ES-I3 (cell line): Measurements from ENCODE around the gene IQCF2.
"Not testable (repeated sequence)": the region's sequence is repeated elsewhere in the genome, so short reads cannot be mapped to it uniquely, and the experiment has no call there.

Source experiments
- H3K36me3 ChIP-seq: 2 replicates; pipeline ENCODE4 v1.6.1; 2013; ENCODE audit warnings: mild to moderate bottlenecking, low read length, control low read depth, moderate library complexity; ENCODE audit not compliant: insufficient read depth
- H3K4me1 ChIP-seq: 2 replicates; pipeline ENCODE4 v1.6.1; 2013; ENCODE audit warnings: mild to moderate bottlenecking, control low read depth, low read length; ENCODE audit not compliant: insufficient read depth
- H3K9ac ChIP-seq: 2 replicates; pipeline ENCODE4 v1.6.1; 2013; ENCODE audit warnings: low read depth, mild to moderate bottlenecking, low read length, moderate library complexity
- H3K9me3 ChIP-seq: 2 replicates; pipeline ENCODE4 v1.6.1; 2013; ENCODE audit warnings: mild to moderate bottlenecking, low read length, moderate library complexity; ENCODE audit not compliant: control insufficient read depth, insufficient read depth

IQCF2 gene

DNA sequence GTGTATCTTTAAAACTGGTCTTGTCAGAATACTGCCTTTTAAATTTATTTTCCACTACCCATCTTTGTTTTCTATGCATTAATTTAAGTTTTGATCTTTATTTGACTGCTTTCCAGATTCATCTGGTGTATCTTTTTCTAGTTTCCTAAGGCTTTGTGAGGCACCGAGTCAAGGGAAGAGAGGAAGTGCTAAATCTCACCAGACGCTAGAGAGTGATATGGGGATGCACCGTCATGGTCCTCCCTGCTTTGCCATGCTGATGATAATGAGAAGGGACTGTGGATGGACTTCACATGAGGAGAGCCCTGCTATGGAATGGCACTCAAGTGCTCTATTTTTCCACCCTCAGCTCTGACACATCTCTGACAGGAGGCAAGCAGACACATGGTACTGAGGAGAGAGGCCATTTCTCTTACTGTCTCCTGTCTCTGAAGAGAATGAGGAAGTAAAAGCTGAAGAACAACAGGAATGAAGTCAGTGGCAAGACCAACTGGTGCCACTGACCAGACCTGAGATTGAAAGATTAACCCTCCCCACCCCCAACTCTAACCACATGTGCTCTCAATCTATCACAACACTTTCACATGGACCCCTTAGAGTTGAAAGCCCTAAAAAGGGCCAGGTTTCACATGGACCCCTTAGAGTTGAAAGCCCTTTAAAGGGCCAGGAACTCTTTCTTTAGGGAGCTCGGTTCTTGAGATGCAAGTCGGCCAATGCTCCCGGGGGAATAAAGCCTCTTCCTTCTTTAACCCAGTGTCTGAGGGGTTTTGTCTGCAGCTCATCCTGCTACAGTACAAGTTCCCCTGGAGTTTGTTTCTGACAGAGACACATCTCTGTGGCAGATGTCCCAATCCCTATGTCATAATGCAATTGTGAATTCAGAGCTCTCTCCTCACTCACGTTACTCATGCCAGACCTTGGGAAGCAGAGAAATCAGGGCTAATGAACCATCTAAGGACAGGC is at the start of gene IQCF2:
IQCF2 (plus strand) TSS at position 913 of the 963 bp plus-strand sequence. CDS start 52 bp downstream, outside the sequence.
- Histone ChIP-seq H3K4me1 (no peaks in the 10 kb centered on the region), H3K9ac (no peak within 1 kb of the TSS), H3K9me3 (no peaks in the 10 kb centered on the region; the same call in none of the 2 replicates), H3K36me3 (no peaks in the 10 kb centered on the region; the same call in 1 of the 2 replicates)

DNA sequence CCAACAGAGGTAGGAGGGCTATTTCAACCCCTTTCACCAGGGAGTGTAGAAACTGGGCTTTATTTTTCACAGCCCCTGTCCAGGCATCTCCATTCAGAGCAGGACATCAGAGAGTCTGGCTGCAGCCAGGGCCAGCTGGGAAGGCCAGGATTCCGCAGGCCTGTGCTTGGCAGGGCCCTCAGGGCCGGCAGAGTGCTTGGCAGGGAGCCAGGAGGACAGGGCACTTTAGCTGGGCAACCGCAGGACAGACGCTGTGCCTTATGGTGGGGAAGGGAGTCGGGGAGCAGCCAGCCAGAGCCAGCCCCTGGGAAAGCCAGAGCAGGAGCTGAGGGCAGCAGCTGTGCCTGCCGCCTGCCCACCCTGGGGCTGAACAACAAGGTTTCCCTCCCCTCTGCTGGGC is 47.9 kb upstream of the IQCF2 start:
- no peaks in the 10 kb centered on the region for H3K36me3 ChIP-seq
- no peaks in the 10 kb centered on the region for H3K4me1 ChIP-seq
- no peak overlapping the region for H3K9ac ChIP-seq
- no peaks in the 10 kb centered on the region; the same call in 1 of the 2 replicates for H3K9me3 ChIP-seq

DNA sequence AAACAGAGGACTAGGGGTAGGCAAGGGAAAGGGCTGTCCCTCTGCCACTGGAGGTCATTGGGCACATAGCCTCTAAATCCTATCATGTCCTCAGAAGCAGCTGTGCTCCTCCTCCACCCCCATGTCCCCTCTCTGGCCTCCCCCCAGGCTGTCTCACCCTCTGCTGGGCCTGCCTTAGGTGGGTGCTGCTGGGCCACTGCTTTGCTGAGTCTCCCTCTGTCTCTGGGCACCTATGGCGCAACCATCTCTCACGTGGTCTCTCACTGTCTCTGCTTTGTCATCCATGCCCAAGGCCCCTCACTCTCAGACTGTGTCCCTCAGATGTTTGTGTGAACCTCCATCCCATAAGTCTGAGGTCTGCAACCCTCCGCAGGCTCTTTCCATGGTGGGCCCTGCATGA is 47.4 kb upstream of the IQCF2 start:
- Histone ChIP-seq H3K9me3 (no peaks in the 10 kb centered on the region; the same call in 1 of the 2 replicates), H3K9ac (no peak overlapping the region), H3K4me1 (no peaks in the 10 kb centered on the region), H3K36me3 (no peaks in the 10 kb centered on the region)

DNA sequence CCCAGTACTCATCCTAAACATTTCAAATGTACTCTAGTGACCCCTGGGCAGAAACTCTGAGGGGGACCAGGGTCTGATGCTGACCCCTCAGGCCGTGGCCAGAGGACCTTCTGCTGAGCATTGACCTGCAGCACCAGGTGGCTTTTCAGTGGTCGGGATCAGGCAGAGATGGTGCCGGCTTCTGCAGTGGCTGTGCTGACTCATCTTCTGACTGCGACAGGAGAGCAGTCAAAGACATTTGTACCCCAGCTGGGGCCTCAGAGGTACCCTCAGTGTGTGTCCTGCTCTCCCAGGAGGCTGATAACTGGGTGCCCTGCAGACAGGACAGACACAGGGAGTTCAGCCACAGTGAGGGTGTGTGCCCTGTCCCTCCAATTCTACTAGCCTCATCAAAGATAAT is 45.8 kb upstream of the IQCF2 start:
- Histone ChIP-seq H3K9me3 (no peaks in the 10 kb centered on the region; the same call in 1 of the 2 replicates), H3K36me3 (no peaks in the 10 kb centered on the region), H3K9ac (no peak overlapping the region), H3K4me1 (no peaks in the 10 kb centered on the region)

DNA sequence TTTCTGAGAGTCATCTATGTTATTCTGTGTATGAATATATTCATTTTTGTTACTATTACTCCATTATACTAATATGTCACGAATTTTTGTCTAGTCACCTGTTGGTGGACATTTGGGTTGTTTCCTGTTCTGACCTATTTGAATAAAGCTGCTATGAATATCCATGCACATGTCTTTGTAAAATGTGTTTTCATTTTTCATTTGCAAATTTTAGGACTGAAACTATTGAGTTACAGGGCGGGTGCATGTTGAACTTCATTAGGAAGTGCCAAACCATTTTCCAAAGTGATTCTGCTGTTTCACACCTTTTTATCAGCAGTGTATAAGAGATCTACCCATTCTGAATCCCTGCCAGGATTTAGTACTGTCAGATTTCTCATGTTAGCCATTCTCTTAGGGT is 44.7 kb upstream of the IQCF2 start:
- Histone ChIP-seq H3K36me3 (no peaks in the 10 kb centered on the region), H3K4me1 (no peaks in the 10 kb centered on the region), H3K9me3 (no peaks in the 10 kb centered on the region; the same call in 1 of the 2 replicates), H3K9ac (no peak overlapping the region)

DNA sequence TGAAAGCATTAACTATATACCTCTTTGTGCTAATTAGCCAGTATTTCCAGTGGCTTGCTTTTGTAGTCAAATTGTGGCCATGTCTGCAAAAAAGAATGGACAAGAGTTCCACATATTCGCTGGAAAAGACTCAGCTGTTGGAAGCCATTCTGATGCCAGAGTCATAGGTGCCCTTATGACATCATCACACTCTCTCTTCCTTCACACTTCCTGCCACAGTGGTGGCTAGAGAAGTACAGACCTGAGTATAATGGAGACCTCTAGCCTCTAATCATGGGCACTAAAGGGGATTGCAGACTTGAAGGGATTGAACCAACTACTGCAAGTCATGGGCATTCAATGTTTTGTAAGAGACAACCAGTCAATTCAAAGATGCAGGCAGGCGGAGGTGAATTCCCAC is 44.0 kb upstream of the IQCF2 start:
- no peaks in the 10 kb centered on the region for H3K4me1 ChIP-seq
- no peaks in the 10 kb centered on the region for H3K36me3 ChIP-seq
- no peak overlapping the region for H3K9ac ChIP-seq
- H3K9me3 ChIP-seq, result no peaks in the 10 kb centered on the region; the same call in 1 of the 2 replicates

DNA sequence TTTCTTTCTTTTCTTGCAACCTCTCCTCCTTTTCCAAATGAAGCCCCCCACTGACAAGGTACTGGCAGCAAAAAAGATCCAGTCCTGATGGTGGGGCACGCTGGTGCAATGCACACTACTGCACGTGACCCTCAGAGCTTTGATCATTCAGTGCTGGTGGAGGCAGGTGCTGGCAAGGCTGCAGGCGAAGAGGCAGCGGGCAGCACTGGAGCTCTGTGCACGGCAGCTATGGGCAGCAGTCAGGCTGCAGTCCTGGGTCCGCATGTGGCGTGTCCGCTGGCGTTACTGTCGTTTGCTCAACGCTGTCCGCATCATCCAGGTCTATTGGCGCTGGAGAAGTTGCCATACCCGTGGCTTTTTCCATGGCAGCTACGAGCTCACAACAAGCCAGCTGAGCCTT is 42.3 kb upstream of the IQCF2 start:
- Histone ChIP-seq H3K4me1 (no peaks in the 10 kb centered on the region), H3K9ac (no peak overlapping the region), H3K9me3 (no peaks in the 10 kb centered on the region), H3K36me3 (no peaks in the 10 kb centered on the region)

DNA sequence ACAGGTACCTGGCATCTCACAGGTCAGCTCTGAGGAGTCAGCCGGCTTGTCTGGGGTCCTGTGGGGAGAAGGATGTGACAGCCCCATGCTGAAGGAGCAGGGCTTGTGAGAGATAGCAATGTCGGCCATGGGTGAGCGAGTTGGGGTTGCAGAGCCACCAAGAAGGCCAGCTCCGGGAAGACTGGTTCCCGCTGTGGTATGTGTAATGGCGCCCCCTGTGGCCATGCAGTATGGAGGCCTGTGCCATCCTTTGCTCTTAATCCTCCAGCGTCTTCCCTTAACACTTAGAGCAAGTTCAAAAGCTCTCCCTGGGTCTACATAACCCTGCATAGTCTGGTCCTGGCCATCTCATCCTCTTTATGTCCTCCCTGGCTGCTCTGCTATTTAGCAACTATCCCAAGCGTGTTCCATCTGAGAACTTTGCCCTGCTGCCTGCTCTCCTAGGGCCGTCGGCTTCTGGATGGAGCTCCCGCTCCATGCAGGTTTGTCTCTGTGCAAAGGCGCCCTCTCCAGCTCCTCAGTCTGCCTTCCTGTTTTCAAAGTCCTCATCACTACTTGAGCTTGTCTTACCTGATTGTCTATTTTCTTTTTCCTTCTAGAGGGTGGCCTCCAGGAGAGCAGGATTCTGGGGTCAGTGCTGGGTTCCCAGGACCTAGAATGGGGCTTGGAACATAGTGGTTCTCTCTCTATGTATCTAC is 41.6 kb upstream of the IQCF2 start:
- H3K9me3 ChIP-seq, result no peaks in the 10 kb centered on the region
- no peaks in the 10 kb centered on the region for H3K36me3 ChIP-seq
- no peaks in the 10 kb centered on the region for H3K4me1 ChIP-seq
- no peak overlapping the region for H3K9ac ChIP-seq

DNA sequence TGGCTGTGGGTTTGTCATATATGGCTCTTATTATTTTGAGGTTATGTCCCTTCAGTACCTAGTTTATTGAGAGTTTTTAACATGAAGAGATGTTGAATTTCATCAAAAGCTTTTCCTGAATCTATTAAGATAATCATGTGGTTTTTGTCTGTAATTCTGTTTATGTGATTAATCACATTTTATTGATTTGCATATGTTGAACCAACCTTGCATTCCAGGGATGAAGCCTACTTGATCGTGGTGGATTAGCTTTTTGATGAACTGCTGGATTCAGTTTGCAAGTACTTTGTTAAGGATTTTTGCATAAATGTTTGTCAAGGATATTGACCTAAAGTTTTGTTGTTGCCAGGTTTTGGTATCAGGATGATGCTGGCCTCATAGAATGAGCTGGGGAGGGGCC is 33.1 kb upstream of the IQCF2 start:
- no peaks in the 10 kb centered on the region for H3K36me3 ChIP-seq
- no peaks in the 10 kb centered on the region for H3K4me1 ChIP-seq
- peaks cover 3% of the 10 kb centered on the region for H3K9me3 ChIP-seq
- H3K9ac ChIP-seq, result no peak overlapping the region

DNA sequence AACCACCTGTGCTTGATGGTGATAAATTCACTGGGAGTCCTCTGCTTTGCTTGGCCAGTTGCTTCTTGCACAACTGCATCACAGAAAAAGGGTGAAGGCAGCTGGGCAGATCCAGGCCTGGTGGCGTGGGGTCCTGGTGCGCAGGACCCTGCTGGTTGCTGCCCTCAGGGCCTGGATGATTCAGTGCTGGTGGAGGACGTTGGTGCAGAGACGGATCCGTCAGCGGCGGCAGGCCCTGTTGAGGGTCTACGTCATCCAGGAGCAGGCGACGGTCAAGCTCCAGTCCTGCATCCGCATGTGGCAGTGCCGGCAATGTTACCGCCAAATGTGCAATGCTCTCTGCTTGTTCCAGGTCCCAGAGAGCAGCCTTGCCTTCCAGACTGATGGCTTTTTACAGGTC is 31.1 kb upstream of the IQCF2 start:
- H3K9me3 ChIP-seq, result peaks cover 3% of the 10 kb centered on the region
- no peaks in the 10 kb centered on the region for H3K36me3 ChIP-seq
- no peaks in the 10 kb centered on the region for H3K4me1 ChIP-seq

DNA sequence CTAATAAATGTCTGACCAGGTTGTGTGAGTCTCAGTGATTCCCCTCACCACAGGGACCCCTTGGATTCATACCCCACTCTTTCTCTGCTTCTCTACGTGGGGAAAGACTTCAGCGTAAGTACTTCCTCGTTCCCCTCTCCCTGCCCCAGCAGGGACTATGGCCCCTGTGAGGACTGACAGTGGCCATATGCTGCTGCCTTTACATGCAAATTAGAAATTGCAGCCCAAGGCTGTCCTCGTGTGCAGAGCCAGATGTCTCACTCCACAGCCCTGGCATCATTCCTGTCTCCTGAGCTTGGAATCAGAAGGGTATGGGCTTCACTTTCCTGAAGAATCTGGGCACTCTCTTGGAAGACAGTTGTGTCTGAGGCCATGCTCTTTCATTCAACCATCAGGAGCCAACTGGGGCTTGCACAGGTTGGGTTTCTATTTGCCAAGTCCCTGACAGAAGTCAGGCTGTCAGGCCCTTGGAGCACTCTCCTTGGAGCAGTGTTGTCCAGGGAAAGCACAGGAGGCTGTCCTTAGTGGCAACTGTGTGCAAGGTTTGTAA is 30.5 kb upstream of the IQCF2 start:
- H3K4me1 ChIP-seq, result no peaks in the 10 kb centered on the region

More for the DNA sequence above, 31.1 kb upstream of the IQCF2 start:
- no peak overlapping the region for H3K9ac ChIP-seq

DNA sequence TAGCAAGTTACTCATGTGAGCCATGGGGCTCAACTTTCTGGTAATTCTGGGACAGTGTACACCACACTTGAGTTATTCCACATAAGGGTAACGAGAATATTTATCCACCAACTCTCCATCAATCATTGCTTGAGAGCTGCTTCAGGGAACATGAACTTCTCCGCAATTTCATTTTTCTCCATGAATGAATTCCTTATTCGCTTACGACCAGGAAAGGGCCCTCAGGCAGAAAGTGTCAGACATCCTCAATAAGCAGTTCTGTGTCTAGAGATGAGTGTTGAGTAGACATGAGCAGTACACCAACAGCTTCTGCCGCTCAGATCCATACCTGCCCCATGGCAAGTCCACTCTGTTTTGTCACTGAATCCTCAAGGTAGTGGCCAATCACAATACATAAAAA is 24.8 kb upstream of the IQCF2 start:
- Histone ChIP-seq H3K9me3 (no peaks in the 10 kb centered on the region), H3K4me1 (no peaks in the 10 kb centered on the region), H3K9ac (no peak overlapping the region), H3K36me3 (no peaks in the 10 kb centered on the region; the same call in 1 of the 2 replicates)

More for the DNA sequence above, 30.5 kb upstream of the IQCF2 start:
- H3K9ac ChIP-seq, result no peak overlapping the region
- no peaks in the 10 kb centered on the region for H3K36me3 ChIP-seq
- H3K9me3 ChIP-seq, result peaks cover 3% of the 10 kb centered on the region

DNA sequence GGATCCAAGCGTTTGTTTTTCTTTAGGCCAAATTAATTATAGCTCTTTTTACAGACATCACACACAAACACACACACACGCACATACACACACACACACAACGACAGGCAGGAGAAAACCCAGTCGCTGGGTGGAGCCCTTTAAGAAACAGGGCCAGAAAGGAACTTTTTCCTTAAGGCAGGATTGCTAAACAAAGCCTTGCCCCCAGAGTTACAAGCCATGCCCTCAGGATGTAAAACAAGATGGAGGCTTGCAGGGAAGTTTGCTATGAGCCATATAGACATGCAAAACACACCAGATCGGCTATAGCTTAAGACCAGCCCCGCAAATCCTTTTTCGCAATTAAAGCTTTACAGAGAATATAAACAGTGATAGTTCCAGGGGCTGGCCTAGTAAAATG is 16.3 kb upstream of the IQCF2 start:
- H3K9me3 ChIP-seq, result no peaks in the 10 kb centered on the region; the same call in 1 of the 2 replicates
- H3K36me3 ChIP-seq, result no peaks in the 10 kb centered on the region
- no peak overlapping the region for H3K9ac ChIP-seq
- peaks cover 6% of the 10 kb centered on the region for H3K4me1 ChIP-seq

DNA sequence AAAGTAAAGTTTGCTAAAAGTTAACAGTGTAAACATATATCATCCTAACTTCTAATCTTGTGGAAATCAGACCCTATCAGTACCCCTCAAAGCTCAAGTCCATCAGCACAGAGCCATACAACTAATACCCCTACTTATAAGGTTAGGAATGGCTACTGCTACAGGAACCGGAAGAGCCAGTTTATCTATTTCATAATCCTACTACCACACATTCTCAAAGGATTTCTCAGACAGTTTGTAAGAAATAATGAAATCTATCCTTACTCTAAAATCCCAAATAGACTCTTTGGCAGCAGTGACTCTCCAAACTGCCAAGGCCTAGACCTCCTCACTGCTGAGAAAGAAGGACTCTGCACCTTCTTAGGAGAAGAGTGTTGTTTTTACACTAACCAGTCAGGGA is 6.0 kb upstream of the IQCF2 start:
- not testable (repeated sequence) for H3K36me3 ChIP-seq, H3K9me3 ChIP-seq, H3K4me1 ChIP-seq, H3K9ac ChIP-seq
